Neutrophil (primary cell): Measurements from ENCODE around the gene PSMD3.

ENCODE experiments used
- H3K27ac ChIP-seq: fragments of 200-600 bp; sonication (generic); 2 replicates; pipeline ENCODE4 v1.5.1; 2016; ENCODE audit warnings: mild to moderate bottlenecking, moderate library complexity
- H3K27me3 ChIP-seq: fragments of 200-600 bp; sonication (generic); 2 replicates; pipeline ENCODE4 v1.6.0; 2016; ENCODE audit warnings: mild to moderate bottlenecking
- H3K36me3 ChIP-seq: fragments of 200-600 bp; sonication (generic); 2 replicates; pipeline ENCODE4 v1.5.1; 2017
- H3K4me1 ChIP-seq, 2 experiments: fragments of 200-600 bp in 1 of 2; sonication (generic) in 1 of 2; 1 replicate in 1 of 2; 2 replicates in 1 of 2; pipeline versions ENCODE4 v1.5.1 to v1.6.1; 2013 to 2016; ENCODE audit warnings: low read depth in 1 of 2, low read length in 1 of 2, mild to moderate bottlenecking in 1 of 2, moderate library complexity in 1 of 2; ENCODE audit not compliant: control insufficient read depth in 1 of 2, insufficient read depth in 1 of 2
- H3K4me3 ChIP-seq, 2 experiments: fragments of 200-600 bp in 1 of 2; sonication (generic) in 1 of 2; 1 replicate in 1 of 2; 2 replicates in 1 of 2; pipeline ENCODE4 v1.5.1; 2013 to 2016; ENCODE audit warnings: low read depth in 1 of 2, low read length in 1 of 2, mild to moderate bottlenecking in 1 of 2, moderate library complexity in 1 of 2
- H3K9me3 ChIP-seq: fragments of 200-600 bp; sonication (generic); 2 replicates; pipeline ENCODE4 v1.5.1; 2016
- TF ChIP-seq, protein P1 (sequence below): fragments of 200-600 bp; sonication (generic); IDR thresholded peaks from 2 replicates; pipeline ENCODE4 v1.5.1; 2016; ENCODE audit warnings: antibody characterized with exemption

Gene PSMD3

GRCh38 chr17:39952680-39953470, 27.7 kb upstream of the PSMD3 start:
- H3K4me3 ChIP-seq, result peak overlapping the region; percentile 67 to 68
- no peaks in the 10 kb centered on the region for H3K36me3 ChIP-seq
- peaks cover 18% of the 10 kb centered on the region for H3K27me3 ChIP-seq
- peaks cover 10 to 13% of the 10 kb centered on the region in 2 experiments for H3K4me1 ChIP-seq
- H3K9me3 ChIP-seq, result no peaks in the 10 kb centered on the region
- TF ChIP-seq, protein P1, sequence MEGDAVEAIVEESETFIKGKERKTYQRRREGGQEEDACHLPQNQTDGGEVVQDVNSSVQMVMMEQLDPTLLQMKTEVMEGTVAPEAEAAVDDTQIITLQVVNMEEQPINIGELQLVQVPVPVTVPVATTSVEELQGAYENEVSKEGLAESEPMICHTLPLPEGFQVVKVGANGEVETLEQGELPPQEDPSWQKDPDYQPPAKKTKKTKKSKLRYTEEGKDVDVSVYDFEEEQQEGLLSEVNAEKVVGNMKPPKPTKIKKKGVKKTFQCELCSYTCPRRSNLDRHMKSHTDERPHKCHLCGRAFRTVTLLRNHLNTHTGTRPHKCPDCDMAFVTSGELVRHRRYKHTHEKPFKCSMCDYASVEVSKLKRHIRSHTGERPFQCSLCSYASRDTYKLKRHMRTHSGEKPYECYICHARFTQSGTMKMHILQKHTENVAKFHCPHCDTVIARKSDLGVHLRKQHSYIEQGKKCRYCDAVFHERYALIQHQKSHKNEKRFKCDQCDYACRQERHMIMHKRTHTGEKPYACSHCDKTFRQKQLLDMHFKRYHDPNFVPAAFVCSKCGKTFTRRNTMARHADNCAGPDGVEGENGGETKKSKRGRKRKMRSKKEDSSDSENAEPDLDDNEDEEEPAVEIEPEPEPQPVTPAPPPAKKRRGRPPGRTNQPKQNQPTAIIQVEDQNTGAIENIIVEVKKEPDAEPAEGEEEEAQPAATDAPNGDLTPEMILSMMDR, result peak; percentile 8
- H3K27ac ChIP-seq, result peak overlapping the region; percentile 67

DNA sequence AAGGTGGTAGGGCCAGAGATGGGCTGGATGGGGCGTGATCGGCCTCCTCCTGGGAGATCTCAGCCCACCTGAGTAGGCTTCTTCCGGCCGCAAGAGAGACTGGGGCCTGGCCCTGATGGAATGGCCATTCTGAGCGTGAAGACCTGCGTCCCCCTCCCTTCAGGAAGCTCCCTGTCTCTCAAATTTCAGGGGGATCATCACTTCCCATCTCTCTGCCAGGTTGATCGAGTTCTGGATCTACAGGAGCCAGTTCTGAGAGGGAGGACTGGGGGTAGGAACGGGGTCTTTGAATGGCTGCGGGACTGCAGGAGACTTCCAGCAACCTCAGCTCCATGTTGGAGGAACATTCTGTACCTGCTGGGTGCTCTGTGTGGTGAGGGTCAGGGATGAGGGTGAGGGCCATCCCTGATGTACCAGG, 27.1 kb upstream of the PSMD3 start:
- Histone ChIP-seq H3K4me3 (peak overlapping the region; percentile 67 to 68), H3K36me3 (no peaks in the 10 kb centered on the region), H3K27me3 (peaks cover 18% of the 10 kb centered on the region), H3K27ac (peak overlapping the region; percentile 67), H3K9me3 (no peaks in the 10 kb centered on the region), H3K4me1 (peaks cover 10 to 13% of the 10 kb centered on the region in 2 experiments)
- TF ChIP-seq, protein P1, result no peak

DNA sequence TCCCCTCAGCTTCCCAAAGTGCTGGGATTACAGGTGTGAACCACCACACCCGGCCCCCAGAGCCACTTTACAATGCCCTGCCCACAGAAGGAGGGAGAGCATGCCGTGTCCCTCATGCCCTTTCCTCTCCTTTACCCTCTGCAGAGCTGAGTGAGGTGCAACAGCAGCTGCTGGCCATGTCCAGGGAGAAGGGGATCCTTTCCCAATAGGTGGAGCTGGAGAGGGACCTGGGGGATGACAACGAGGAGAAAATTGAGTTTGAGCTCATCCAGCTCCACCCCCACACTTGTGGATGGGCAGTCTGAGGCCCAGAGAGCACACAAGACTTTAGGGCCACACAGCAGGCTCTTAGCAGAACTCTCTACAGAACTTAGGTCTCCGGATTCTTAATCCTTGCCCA, 25.7 kb upstream of the PSMD3 start:
- Histone ChIP-seq H3K27ac (no peak overlapping the region), H3K4me3 (no peak overlapping the region), H3K27me3 (peaks cover 18% of the 10 kb centered on the region), H3K9me3 (no peaks in the 10 kb centered on the region), H3K4me1 (peaks cover 15 to 20% of the 10 kb centered on the region in 2 experiments), H3K36me3 (no peaks in the 10 kb centered on the region)
- TF ChIP-seq, protein P1, result no peak

DNA sequence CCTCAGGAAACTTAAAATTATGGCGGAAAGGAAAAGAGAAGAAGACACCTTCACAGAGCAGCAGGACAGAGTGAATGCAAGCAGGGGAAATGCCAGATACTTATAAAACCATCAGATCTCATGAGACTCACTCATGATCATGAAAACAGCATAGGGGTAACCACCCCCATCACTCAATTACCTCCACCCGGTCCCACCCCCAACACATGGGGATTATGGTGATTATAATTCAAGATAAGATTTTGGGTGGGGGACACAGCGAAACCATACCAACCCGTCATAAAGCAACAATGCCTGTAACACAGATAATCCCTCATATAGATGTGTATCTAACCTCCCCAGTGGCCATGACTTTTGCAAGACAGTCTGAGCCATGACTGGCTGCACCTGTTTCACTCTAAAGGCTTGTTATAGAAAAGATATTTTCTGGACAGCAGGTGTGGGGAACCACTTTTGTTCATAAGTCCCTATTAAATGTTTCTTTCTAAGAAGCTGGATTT, 24.8 kb upstream of the PSMD3 start:
- no peak overlapping the region for H3K4me3 ChIP-seq
- H3K27ac ChIP-seq, result no peak overlapping the region
- peaks cover 15 to 20% of the 10 kb centered on the region in 2 experiments for H3K4me1 ChIP-seq
- no peaks in the 10 kb centered on the region for H3K9me3 ChIP-seq
- H3K36me3 ChIP-seq, result no peaks in the 10 kb centered on the region
- TF ChIP-seq, protein P1, result no peak
- H3K27me3 ChIP-seq, result peaks cover 15% of the 10 kb centered on the region

DNA sequence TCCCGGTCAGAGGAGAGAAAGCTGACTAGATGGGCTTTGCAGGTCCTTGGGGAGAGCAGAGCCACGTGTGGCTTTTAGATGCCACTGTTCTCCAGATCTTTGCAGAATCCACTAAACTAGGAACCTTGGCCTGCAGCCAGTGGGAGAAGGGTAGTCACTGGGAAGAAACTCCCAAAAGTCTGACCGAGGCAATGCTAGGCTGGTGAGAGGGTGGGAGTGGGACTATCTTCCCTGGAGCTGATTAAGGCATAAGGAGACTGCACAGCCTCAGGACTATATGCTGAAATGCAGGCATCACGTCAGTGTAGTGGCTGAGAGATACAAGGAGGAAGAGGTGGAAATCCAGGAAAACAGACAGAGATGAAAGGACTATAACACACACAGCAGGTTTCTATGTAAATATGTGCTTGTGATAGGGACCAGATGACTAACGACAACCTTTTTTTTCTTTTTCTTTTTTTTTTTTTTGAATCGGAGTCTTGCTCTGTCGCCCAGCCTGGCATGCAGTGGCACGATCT, 20.0 kb upstream of the PSMD3 start:
- TF ChIP-seq, protein P1, result no peak
- Histone ChIP-seq H3K9me3 (no peaks in the 10 kb centered on the region), H3K36me3 (no peaks in the 10 kb centered on the region)

More for the DNA sequence above, 20.0 kb upstream of the PSMD3 start:
- H3K4me3 ChIP-seq, result no peak overlapping the region
- no peaks in the 10 kb centered on the region for H3K27me3 ChIP-seq
- H3K27ac ChIP-seq, result no peak overlapping the region
- peaks cover 4 to 6% of the 10 kb centered on the region in 2 experiments for H3K4me1 ChIP-seq
